Prostate gland (tissue), 2 donors: ENCODE data around the gene RABGAP1L. TPM values are rescaled to one million over a fixed set of nuclear protein-coding genes. Genes with fewer than 3 reads are reported as not detected.

ENCODE experiments used
- DNase-seq: peaks from one replicate; pipeline ENCODE4 v3.0.0-alpha.2; 2019; ENCODE audit warnings: low spot score
- H3K27ac ChIP-seq, 2 donors: fragments of 200-600 bp; sonication (generic); 2 replicates each; pipeline ENCODE4 v1.5.1; 2017 to 2019
- H3K27me3 ChIP-seq: fragments of 200-600 bp; sonication (generic); replicated peaks from 2 replicates; pipeline ENCODE4 v1.5.1; 2019; ENCODE audit not compliant: insufficient read depth
- H3K36me3 ChIP-seq, 2 donors: fragments of 200-600 bp; sonication (generic); 1 replicate in 1 of 2; 2 replicates in 1 of 2; pipeline versions ENCODE4 v1.5.1 to v1.8.1; 2017 to 2019
- H3K4me1 ChIP-seq: fragments of 200-600 bp; sonication (generic); replicated peaks from 2 replicates; pipeline ENCODE4 v1.5.1; 2019
- H3K4me3 ChIP-seq, 2 donors: fragments of 200-600 bp; sonication (generic); 2 replicates each; pipeline ENCODE4 v1.5.1; 2017 to 2019
- H3K9me3 ChIP-seq: fragments of 200-600 bp; sonication (generic); 2 replicates; pipeline ENCODE4 v1.5.1; 2017
- POLR2A ChIP-seq: fragments of 450-650 bp; IDR thresholded peaks from one replicate; pipeline ENCODE4 v1.6.1; 2016; ENCODE audit warnings: antibody characterized with exemption, mild to moderate bottlenecking
- POLR2AphosphoS5 ChIP-seq: sonication (generic); formaldehyde crosslinking; IDR thresholded peaks from one replicate; pipeline ENCODE4 v1.6.1; 2017; ENCODE audit warnings: antibody characterized with exemption
- WGBS: methylation state at CpG from one replicate; pipeline ENCODE4 v1.1.5; 2018; 5-methylcytosine and 5-hydroxymethylcytosine counted together
- intact Hi-C: fragments of 100-400 bp; cut with DNase I; formaldehyde crosslinking; loops from one replicate; pipeline ENCODE4 v1.14.2; 2022
- total RNA-seq, 2 donors: library from RNA; depleted of rRNA; stranded (reverse); fragments of >200 nt; gene quantifications; one replicate each; pipeline ENCODE4 v1.1.0, GENCODE V29; 2016
- TF ChIP-seq, protein P1 (sequence below), 4 experiments: fragments of 200-600 bp in 2 of 4; fragments of 450-650 bp in 2 of 4; sonication (generic) in 2 of 4; IDR thresholded peaks; 1 replicate in 3 of 4; 2 replicates in 1 of 4; pipeline ENCODE4 v1.5.1; 2016 to 2019; ENCODE audit warnings: antibody characterized with exemption in 4 of 4, mild to moderate bottlenecking in 2 of 4, moderate library complexity in 2 of 4

Gene RABGAP1L
- total RNA-seq, 2 donors from 2014 or later, result 32.3 to 41.5 TPM

DNA sequence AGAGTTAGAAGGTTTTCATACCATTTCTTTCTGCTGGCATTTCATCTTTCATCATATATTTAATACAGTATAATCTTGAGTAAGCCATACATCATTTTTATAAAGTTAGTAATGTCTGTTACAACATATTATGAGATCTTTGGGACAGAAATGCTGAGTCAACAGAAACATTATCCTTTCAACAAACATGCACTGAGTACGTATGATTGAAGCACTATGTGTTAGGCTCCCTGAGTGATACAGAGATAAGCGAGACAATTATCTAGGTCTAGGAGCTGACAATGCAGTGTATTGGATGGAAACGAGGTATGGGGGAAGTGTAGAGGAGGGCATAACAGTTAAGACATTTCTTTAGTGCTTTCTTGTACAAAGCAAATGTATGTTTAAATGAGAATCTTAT, 268.7 kb downstream of the RABGAP1L start:
- intact Hi-C loops, result no loop called here

DNA sequence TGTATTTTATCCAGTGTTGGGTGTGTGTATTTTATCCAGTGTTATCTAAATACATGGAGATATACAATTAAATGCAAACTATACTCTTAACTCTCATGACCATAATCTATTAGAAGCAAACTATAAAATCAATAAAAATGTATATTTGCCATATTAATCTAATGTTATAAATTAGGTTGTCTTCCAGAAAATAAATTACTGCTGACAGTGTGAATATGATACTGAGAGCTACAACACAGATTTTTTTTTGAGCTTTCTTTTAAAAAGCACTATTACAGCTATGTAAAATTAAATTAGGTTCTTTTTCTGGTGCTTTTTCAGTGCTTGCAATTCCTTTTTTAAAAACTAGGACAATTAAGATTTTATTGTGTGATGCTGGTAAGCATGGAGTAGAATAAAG, 269.4 kb downstream of the RABGAP1L start:
- intact Hi-C loops, result no loop called here
- DNase-seq, result no peak
- H3K27me3 ChIP-seq, result no peaks in the 10 kb centered on the region

More for the DNA sequence above, 268.7 kb downstream of the RABGAP1L start:
- no peak overlapping the region for H3K4me3 ChIP-seq
- H3K27me3 ChIP-seq, result no peaks in the 10 kb centered on the region
- H3K4me1 ChIP-seq, result no peaks in the 10 kb centered on the region
- TF ChIP-seq POLR2AphosphoS5, result no peak
- TF ChIP-seq, protein P1, sequence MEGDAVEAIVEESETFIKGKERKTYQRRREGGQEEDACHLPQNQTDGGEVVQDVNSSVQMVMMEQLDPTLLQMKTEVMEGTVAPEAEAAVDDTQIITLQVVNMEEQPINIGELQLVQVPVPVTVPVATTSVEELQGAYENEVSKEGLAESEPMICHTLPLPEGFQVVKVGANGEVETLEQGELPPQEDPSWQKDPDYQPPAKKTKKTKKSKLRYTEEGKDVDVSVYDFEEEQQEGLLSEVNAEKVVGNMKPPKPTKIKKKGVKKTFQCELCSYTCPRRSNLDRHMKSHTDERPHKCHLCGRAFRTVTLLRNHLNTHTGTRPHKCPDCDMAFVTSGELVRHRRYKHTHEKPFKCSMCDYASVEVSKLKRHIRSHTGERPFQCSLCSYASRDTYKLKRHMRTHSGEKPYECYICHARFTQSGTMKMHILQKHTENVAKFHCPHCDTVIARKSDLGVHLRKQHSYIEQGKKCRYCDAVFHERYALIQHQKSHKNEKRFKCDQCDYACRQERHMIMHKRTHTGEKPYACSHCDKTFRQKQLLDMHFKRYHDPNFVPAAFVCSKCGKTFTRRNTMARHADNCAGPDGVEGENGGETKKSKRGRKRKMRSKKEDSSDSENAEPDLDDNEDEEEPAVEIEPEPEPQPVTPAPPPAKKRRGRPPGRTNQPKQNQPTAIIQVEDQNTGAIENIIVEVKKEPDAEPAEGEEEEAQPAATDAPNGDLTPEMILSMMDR (IDR thresholded peaks at IDR 0.05), result no peak
- TF ChIP-seq POLR2A, result no peak
- WGBS, result 60% methylated on average over 3 of the region's 3 CpGs
- H3K9me3 ChIP-seq, result no peaks in the 10 kb centered on the region
- no peaks in the 10 kb centered on the region for H3K36me3 ChIP-seq
- H3K27ac ChIP-seq, result no peak overlapping the region
- no peak for DNase-seq

DNA sequence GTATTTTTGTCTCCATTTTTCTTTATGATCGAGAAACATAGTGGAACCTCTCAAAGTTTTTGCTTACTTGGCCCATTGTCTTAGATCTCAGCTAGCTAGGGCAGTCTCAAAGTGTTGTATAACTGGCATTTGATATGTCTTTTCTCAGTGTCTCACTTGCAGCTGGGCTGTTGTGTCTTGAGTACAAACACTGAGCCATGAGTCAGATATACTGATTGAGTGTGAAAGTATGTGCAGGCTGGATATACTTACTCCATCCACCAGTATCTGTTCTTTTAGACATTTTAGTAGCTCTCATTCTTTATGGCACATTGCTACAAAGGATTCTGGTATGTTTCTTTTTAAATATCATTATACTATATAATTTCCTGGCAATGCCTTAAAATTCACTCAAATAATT, 274.1 kb downstream of the RABGAP1L start:
- H3K27me3 ChIP-seq, result no peaks in the 10 kb centered on the region
- no peak for DNase-seq
- TF ChIP-seq POLR2AphosphoS5 (no peak), POLR2A (no peak)
- TF ChIP-seq, protein P1 (IDR thresholded peaks at IDR 0.05), result no peak
- H3K9me3 ChIP-seq, result no peaks in the 10 kb centered on the region
- 100% methylated on average over 1 of the region's 1 CpG for whole genome bisulfite sequencing
- H3K36me3 ChIP-seq, result no peaks in the 10 kb centered on the region
- no peak overlapping the region for H3K4me3 ChIP-seq
- intact Hi-C loops, result no loop called here
- H3K27ac ChIP-seq, result no peak overlapping the region
- no peaks in the 10 kb centered on the region for H3K4me1 ChIP-seq

More for the DNA sequence above, 269.4 kb downstream of the RABGAP1L start:
- TF ChIP-seq POLR2AphosphoS5 (no peak), POLR2A (no peak)
- TF ChIP-seq, protein P1 (IDR thresholded peaks at IDR 0.05), result no peak
- no peaks in the 10 kb centered on the region for H3K36me3 ChIP-seq
- H3K4me3 ChIP-seq, result no peak overlapping the region
- H3K4me1 ChIP-seq, result no peaks in the 10 kb centered on the region
- H3K27ac ChIP-seq, result no peak overlapping the region
- H3K9me3 ChIP-seq, result no peaks in the 10 kb centered on the region

DNA sequence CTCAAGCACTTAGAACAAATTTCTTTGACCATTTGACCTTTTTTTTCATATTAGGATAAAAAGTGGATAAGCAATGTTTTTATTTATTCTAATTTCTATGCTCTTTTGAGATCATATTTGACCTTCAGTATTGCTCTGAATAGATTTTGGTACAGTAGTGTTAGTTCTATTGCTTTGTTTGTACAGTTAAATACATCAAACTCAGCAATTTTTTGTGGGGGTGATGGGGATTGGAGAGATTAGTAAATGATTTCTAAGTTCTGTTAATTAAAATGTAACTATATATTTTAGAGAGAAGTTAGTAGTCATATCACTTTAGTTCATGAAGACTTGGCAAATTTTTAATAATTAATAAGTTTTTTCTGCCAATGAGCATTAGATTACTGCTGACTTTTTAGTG, 286.0 kb downstream of the RABGAP1L start:
- Histone ChIP-seq H3K36me3 (no peaks in the 10 kb centered on the region), H3K27ac (no peak overlapping the region), H3K4me1 (no peaks in the 10 kb centered on the region), H3K4me3 (no peak overlapping the region), H3K9me3 (no peaks in the 10 kb centered on the region), H3K27me3 (no peaks in the 10 kb centered on the region)
- TF ChIP-seq POLR2A, result no peak
- TF ChIP-seq POLR2AphosphoS5, result no peak
- TF ChIP-seq, protein P1 (IDR thresholded peaks at IDR 0.05), result no peak
- DNase-seq, result no peak
- intact Hi-C loops, result no loop called here

DNA sequence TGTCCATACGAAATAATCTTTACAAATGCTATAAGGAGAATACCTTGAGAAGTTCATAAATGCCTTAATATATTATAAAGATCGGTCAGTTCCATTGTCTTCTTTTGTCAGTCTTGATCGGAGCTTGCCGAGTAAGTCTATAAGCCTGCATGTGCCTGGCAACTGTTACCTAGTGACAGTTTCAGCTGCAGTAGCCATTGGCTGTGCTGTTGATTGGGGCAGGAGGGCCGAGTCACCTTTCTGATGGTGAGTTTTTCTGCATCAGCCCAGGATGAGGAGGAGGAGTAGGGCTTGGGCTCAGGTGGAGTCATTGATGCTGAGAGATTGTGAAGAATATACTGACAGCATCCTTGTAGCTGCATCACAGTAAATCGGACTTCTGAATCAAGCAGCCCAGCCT, 286.5 kb downstream of the RABGAP1L start:
- no peaks in the 10 kb centered on the region for H3K36me3 ChIP-seq
- H3K27ac ChIP-seq, result no peak overlapping the region
- no peaks in the 10 kb centered on the region for H3K9me3 ChIP-seq
- no peak for DNase-seq
- WGBS, result 60% methylated on average over 6 of the region's 6 CpGs
- no peak overlapping the region for H3K4me3 ChIP-seq
- TF ChIP-seq POLR2AphosphoS5 (no peak), POLR2A (no peak)
- TF ChIP-seq, protein P1 (IDR thresholded peaks at IDR 0.05), result no peak
- no peaks in the 10 kb centered on the region for H3K4me1 ChIP-seq
- intact Hi-C loops, result no loop called here
- H3K27me3 ChIP-seq, result no peaks in the 10 kb centered on the region
